CD14-positive monocyte (primary cell): ENCODE measurements around the gene GALNT12. TPM values are rescaled to one million over a fixed set of nuclear protein-coding genes. Genes with fewer than 3 reads are reported as not detected.
A peak's percentile ranks its signal among the peaks of the same experiment; 100 is the strongest.

Source experiments
- DNase-seq, 3 donors: peaks; one replicate each; pipeline ENCODE4 v3.0.0-alpha.2; 2011 to 2022
- H2AFZ ChIP-seq: 2 replicates; pipeline ENCODE4 v1.6.0; 2012; ENCODE audit warnings: mild to moderate bottlenecking, low read depth, low read length, inconsistent platforms; ENCODE audit not compliant: insufficient read depth, poor library complexity, severe bottlenecking
- H3K27ac ChIP-seq, 2 donors: 1 replicate in 1 of 2; 2 replicates in 1 of 2; pipeline ENCODE4 v1.5.1; 2012 to 2013; ENCODE audit warnings: low read length in 2 of 2, control low read depth in 1 of 2, inconsistent platforms in 1 of 2, low read depth in 1 of 2, mild to moderate bottlenecking in 1 of 2
- H3K27me3 ChIP-seq, 2 donors: one replicate each; pipeline versions ENCODE4 v1.6.0 to v1.6.1; 2011 to 2013; ENCODE audit warnings: low read length in 2 of 2; ENCODE audit not compliant: control insufficient read depth in 2 of 2, insufficient read depth in 2 of 2
- H3K36me3 ChIP-seq, 2 donors: replicated peaks in 1 of 2; 1 replicate in 1 of 2; 2 replicates in 1 of 2; pipeline versions ENCODE4 v1.5.1 to v1.6.1; 2012 to 2013; ENCODE audit warnings: low read length in 2 of 2, control low read depth in 1 of 2, inconsistent platforms in 1 of 2, mild to moderate bottlenecking in 1 of 2; ENCODE audit not compliant: insufficient read depth in 2 of 2, control insufficient read depth in 1 of 2
- H3K4me1 ChIP-seq, 2 donors: 1 replicate in 1 of 2; 2 replicates in 1 of 2; pipeline versions ENCODE4 v1.5.1 to v1.6.1; 2012 to 2013; ENCODE audit warnings: low read length in 2 of 2, control low read depth in 1 of 2, inconsistent platforms in 1 of 2, mild to moderate bottlenecking in 1 of 2, moderate library complexity in 1 of 2; ENCODE audit not compliant: insufficient read depth in 2 of 2, control insufficient read depth in 1 of 2
- H3K4me2 ChIP-seq: replicated peaks from 2 replicates; pipeline ENCODE3; 2012; ENCODE audit warnings: low read length, moderate library complexity, mild to moderate bottlenecking; ENCODE audit not compliant: poor library complexity, severe bottlenecking; ENCODE audit errors: extremely low read depth
- H3K4me3 ChIP-seq, 3 experiments: fragments of 200-600 bp in 1 of 3; sonication (generic) in 1 of 3; replicated peaks in 1 of 3; 1 replicate in 2 of 3; 2 replicates in 1 of 3; pipeline ENCODE4 v1.5.1; 2011 to 2013; ENCODE audit warnings: low read length in 3 of 3, mild to moderate bottlenecking in 3 of 3, control low read depth in 2 of 3, low read depth in 2 of 3, inconsistent platforms in 1 of 3, moderate library complexity in 1 of 3
- H3K79me2 ChIP-seq: 2 replicates; pipeline ENCODE4 v1.6.0; 2012; ENCODE audit warnings: mild to moderate bottlenecking, control low read depth, inconsistent platforms, low read length, moderate library complexity; ENCODE audit not compliant: insufficient read depth
- H3K9ac ChIP-seq: 2 replicates; pipeline ENCODE4 v1.6.0; 2017; ENCODE audit warnings: low read length, mild to moderate bottlenecking; ENCODE audit not compliant: insufficient read depth, poor library complexity, severe bottlenecking
- H3K9me3 ChIP-seq, 2 donors: replicated peaks in 1 of 2; 1 replicate in 1 of 2; 2 replicates in 1 of 2; pipeline versions ENCODE4 v1.5.1 to v1.6.1; 2012 to 2013; ENCODE audit warnings: low read length in 2 of 2, control low read depth in 1 of 2; ENCODE audit not compliant: control insufficient read depth in 1 of 2, insufficient read depth in 1 of 2
- H4K20me1 ChIP-seq: 2 replicates; pipeline ENCODE4 v1.6.0; 2012; ENCODE audit warnings: mild to moderate bottlenecking, low read length, control low read depth, moderate library complexity; ENCODE audit not compliant: insufficient read depth
- H3K27ac Mint-ChIP-seq, 7 donors: one replicate each; pipeline ENCODE4 v1.8.0; 2020; ENCODE audit warnings: mild to moderate bottlenecking in 7 of 7, mixed read lengths in 7 of 7, moderate library complexity in 6 of 7, inconsistent platforms in 2 of 7
- H3K27me3 Mint-ChIP-seq, 3 donors: one replicate each; pipeline ENCODE4 v1.8.0; 2021 to 2022; ENCODE audit warnings: low read depth in 3 of 3, mild to moderate bottlenecking in 3 of 3, mixed read lengths in 3 of 3, moderate library complexity in 3 of 3, inconsistent platforms in 1 of 3
- H3K36me3 Mint-ChIP-seq, 2 donors: one replicate each; pipeline ENCODE4 v1.8.0; 2020; ENCODE audit warnings: mixed read lengths in 2 of 2, inconsistent platforms in 1 of 2, mild to moderate bottlenecking in 1 of 2
- H3K4me1 Mint-ChIP-seq: one replicate; pipeline ENCODE4 v1.8.0; 2020; ENCODE audit warnings: mild to moderate bottlenecking, mixed read lengths
- H3K4me3 Mint-ChIP-seq, 2 donors: one replicate each; pipeline ENCODE4 v1.8.0; 2020; ENCODE audit warnings: mild to moderate bottlenecking in 2 of 2, mixed read lengths in 2 of 2, moderate library complexity in 1 of 2
- H3K9me3 Mint-ChIP-seq, 7 donors: one replicate each; pipeline ENCODE4 v1.8.0; 2020 to 2022; ENCODE audit warnings: mixed read lengths in 7 of 7, mild to moderate bottlenecking in 6 of 7, moderate library complexity in 6 of 7, inconsistent platforms in 2 of 7
- CTCF ChIP-seq: fragments of 200-600 bp; IDR thresholded peaks from one replicate; pipeline ENCODE4 v1.8.0; 2022; ENCODE audit warnings: antibody characterized with exemption, mild to moderate bottlenecking
- WGBS: methylation state at CpG from one replicate; pipeline ENCODE4 v1.1.5; 2013; ENCODE audit warnings: missing lambda C conversion rate; ENCODE audit not compliant: insufficient coverage; 5-methylcytosine and 5-hydroxymethylcytosine counted together
- intact Hi-C, 2 donors: fragments of 100-400 bp; cut with micrococcal nuclease; formaldehyde crosslinking; loops; one replicate each; pipeline versions ENCODE4 v1.15.0 to v1.15.1; 2023
- polyA plus RNA-seq, 3 donors: library from polyadenylated mRNA; depleted of rRNA in 1 of 3; unstranded in 2 of 3; stranded (reverse) in 1 of 3; fragments of 300-500 nt in 2 of 3; fragments of >200 nt in 1 of 3; fragmentation: Illumina TruSeq in 2 of 3; gene quantifications; 1 replicate in 2 of 3; 2 replicates in 1 of 3; pipeline ENCODE4 v1.2.3, GENCODE V29; 2012 to 2021

GALNT12 gene
- polyA plus RNA-seq, 3 donors: 0.16 TPM; not detected in 2

- peaks cover 27 to 34% (median 29%) of the 10 kb centered on the region in 3 donors for H3K27me3 Mint-ChIP-seq
- no peak overlapping the region for H3K27ac Mint-ChIP-seq
- H3K36me3 Mint-ChIP-seq: peaks cover 0 to 5% of the 10 kb centered on the region in 2 donors
- Histone ChIP-seq H3K36me3 (no peaks in the 10 kb centered on the region), H3K27me3 (peaks cover 8 to 16% of the 10 kb centered on the region in 2 donors), H3K4me2 (no peak overlapping the region), H3K4me3 (no peak overlapping the region), H3K79me2 (no peaks in the 10 kb centered on the region), H2AFZ (no peak overlapping the region), H4K20me1 (no peaks in the 10 kb centered on the region), H3K27ac (no peak overlapping the region), H3K4me1 (peaks cover 5 to 14% of the 10 kb centered on the region in 2 donors), H3K9ac (no peak overlapping the region), H3K9me3 (peaks cover 10 to 12% of the 10 kb centered on the region in 2 donors)
- WGBS: 83% methylated on average over 2 of the region's 4 CpGs
- H3K4me3 Mint-ChIP-seq: peak overlapping the region; percentile 65 to 91
- H3K4me1 Mint-ChIP-seq: peaks cover 14% of the 10 kb centered on the region
- peaks cover 3 to 21% (median 17%) of the 10 kb centered on the region in 7 donors for H3K9me3 Mint-ChIP-seq
- no peak for TF ChIP-seq CTCF
- intact Hi-C loops: no loop called here
- no peak for DNase-seq
Observed at GRCh38 chr9:98797491-98797890, 10.0 kb upstream of the GALNT12 start.

DNA sequence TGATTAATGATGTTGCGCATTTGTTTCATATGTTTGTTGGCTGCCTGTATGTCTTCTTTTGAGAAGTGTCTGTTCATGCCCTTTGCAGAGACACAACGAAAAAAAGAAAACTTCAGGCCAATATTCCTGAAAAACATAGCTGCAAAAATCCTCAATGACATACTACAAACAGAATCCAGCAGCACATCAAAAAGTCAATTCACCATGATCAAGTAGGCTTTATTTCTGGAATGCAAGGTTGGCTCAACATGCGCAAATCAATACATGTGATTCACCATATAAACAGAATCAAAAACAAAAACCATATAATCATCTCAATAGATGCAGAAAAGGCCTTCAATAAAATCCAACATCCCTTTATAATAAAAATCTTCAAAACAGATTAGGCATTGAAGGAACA lies 9.2 kb upstream of the GALNT12 start:
- no peak overlapping the region for H3K27ac Mint-ChIP-seq
- H3K4me1 Mint-ChIP-seq: peaks cover 14% of the 10 kb centered on the region
- H3K27me3 Mint-ChIP-seq: peaks cover 29 to 35% (median 32%) of the 10 kb centered on the region in 3 donors
- Histone ChIP-seq H3K9ac (no peak overlapping the region), H3K4me1 (peaks cover 5 to 14% of the 10 kb centered on the region in 2 donors), H3K9me3 (peaks cover 10 to 12% of the 10 kb centered on the region in 2 donors), H3K4me3 (no peak overlapping the region), H3K4me2 (no peak overlapping the region), H3K79me2 (no peaks in the 10 kb centered on the region), H4K20me1 (no peaks in the 10 kb centered on the region), H3K36me3 (no peaks in the 10 kb centered on the region), H3K27ac (no peak overlapping the region), H2AFZ (no peak overlapping the region), H3K27me3 (peaks cover 8 to 17% of the 10 kb centered on the region in 2 donors)
- TF ChIP-seq CTCF: no peak
- no CpG with 5 or more reads among the region's 3 CpGs for WGBS
- H3K9me3 Mint-ChIP-seq: peaks cover 3 to 21% (median 17%) of the 10 kb centered on the region in 7 donors
- no peak for DNase-seq
- peaks cover 0 to 5% of the 10 kb centered on the region in 2 donors for H3K36me3 Mint-ChIP-seq
- intact Hi-C loops: no loop called here
- H3K4me3 Mint-ChIP-seq: peak overlapping the region in 1 of 2 donors; percentile 65
